Spleen (tissue), 7 donors: ENCODE data around the gene CLIC5.

Experiments used
- CTCF ChIP-seq, 11 experiments: fragments of 200-600 bp in 7 of 11; fragments of 450-650 bp in 4 of 11; sonication (generic) in 4 of 11; IDR thresholded peaks in 8 of 11; conservative IDR thresholded peaks in 3 of 11; 1 replicate in 7 of 11; 2 replicates in 4 of 11; pipeline versions ENCODE4 v1.4.0 to v1.8.0; 2016 to 2021; ENCODE audit warnings: antibody characterized with exemption in 11 of 11, inconsistent platforms in 4 of 11, mild to moderate bottlenecking in 1 of 11
- POLR2A ChIP-seq, 3 donors: fragments of 450-650 bp; IDR thresholded peaks; one replicate each; pipeline ENCODE4 v1.5.1; 2017; ENCODE audit warnings: antibody characterized with exemption in 3 of 3, mild to moderate bottlenecking in 1 of 3
- POLR2AphosphoS5 ChIP-seq, 3 donors: sonication (generic); formaldehyde crosslinking; IDR thresholded peaks; one replicate each; pipeline ENCODE4 v1.5.1; 2017; ENCODE audit warnings: antibody characterized with exemption in 3 of 3
- donor health status: DM: no; HTN: no; CAD: no; lungs with moderate emphysema.
- donor health status: DM: no; HTN: no; CAD: no.
- donor health status: DM: no; HTN: no; CAD: no.

DNA sequence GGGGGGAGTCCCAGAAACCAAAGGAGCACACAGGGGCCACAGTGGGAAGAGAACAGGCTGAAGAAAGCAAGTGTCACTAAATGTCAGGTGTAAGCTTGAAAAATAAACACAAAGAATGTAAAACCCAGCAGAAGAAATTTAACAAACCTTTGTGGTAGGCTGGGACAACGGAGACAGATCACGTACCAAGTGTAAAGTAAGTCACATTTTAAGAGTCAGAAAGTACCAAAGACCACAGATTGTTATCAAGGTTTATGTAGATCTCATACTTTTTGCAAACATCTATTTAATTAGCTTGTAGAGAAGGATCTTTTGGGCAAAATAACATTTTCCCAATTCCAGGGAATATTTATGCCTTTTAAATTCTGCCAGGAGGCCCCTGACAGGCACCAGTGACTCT is 1.6 kb downstream of the CLIC5 start:
- no peak for TF ChIP-seq CTCF (IDR thresholded peaks at IDR 0.05 in 8 of 11, conservative IDR thresholded peaks at IDR 0.05 in 3 of 11)
- TF ChIP-seq POLR2A (IDR thresholded peaks at IDR 0.05) = no peak
- TF ChIP-seq POLR2AphosphoS5 (IDR thresholded peaks at IDR 0.05) = no peak
